Activated CD4-positive, alpha-beta T cell treated with anti-CD3 and anti-CD28 coated beads for 1 hour (primary cell): ENCODE data around the gene GPRIN2.
A peak's percentile ranks its signal among the peaks of the same experiment; 100 is the strongest.
"Not testable (repeated sequence)": the region's sequence is repeated elsewhere in the genome, so short reads cannot be mapped to it uniquely, and the experiment has no call there.

Experiments
- DNase-seq: peaks from one replicate; pipeline ENCODE4 v3.0.0-alpha.2; 2020

The GPRIN2 gene

DNA sequence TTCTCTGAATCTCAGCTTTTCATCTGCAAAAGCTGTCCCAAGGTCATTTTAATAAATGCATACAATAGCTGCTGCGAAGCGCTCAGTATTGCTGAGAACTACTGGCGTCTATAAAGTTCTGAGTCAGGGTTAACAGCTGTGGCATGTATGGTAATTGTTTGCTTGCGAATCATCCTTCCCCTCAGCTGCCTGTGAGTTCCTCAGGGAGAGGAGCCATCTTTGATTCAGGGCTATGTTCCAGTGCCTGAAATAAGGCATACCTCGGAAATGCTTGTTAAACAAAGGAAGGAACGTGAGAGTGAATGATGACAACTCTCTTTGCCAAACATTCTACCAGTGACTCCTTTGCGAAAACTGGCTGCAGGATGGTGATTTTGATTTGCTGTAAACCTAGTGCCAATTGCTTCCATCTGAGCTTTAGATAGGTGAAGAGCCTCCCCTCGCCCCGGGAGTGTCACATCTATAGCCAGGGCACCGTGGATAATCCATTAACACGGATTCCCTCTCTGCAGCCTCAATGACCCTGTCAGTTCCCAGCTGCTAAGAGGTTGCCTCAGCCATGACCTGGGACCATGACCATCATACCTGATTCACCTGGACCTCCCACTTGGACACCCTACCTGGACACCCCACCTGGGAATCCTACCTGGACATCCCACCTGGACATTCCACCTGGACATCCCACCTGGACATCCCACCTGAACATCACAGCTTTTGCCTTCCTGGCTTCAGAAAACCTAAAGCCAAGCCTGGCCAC is 39.6 kb downstream of the GPRIN2 start:
- peak; percentile 6 for DNase-seq

DNA sequence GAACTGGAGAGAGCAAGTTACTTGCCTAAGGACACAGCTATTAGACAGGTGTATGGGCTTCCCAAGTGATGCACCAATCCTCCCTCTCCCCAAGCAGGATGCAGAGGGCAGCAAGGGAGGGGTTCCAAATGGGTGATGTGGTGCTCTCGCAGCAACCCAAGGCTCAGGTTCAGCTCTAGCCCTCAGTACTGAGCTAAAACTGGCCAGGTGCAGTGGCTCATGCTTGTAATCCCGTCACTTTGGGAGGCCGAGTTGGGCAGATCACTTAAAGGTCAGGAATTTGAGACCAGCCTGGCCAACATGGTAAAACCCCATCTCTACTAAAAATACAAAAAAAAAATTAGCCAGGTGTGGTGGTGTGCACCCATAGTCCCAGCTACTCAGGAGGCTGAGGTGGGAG is 40.7 kb downstream of the GPRIN2 start:
- no peak for DNase-seq

DNA sequence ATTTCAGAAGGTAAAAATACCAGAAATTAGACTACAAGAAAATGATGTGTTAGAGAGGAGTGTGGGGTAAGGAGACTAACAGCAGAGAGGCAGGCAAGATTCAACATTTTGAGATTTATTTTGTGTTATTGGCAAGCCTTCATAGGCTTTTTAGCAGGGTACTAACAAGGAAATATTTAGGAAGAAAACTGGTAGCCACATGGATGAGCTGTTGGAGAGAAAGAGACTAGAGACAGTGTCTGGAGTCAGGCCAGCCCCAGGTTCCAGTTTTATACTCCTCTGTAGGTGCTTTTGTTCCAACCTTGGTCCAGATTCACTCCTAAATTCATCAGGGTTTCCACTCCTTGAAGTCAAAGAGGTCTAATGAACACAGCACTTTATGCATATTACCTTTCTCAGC is 41.1 kb downstream of the GPRIN2 start:
- no peak for DNase-seq

DNA sequence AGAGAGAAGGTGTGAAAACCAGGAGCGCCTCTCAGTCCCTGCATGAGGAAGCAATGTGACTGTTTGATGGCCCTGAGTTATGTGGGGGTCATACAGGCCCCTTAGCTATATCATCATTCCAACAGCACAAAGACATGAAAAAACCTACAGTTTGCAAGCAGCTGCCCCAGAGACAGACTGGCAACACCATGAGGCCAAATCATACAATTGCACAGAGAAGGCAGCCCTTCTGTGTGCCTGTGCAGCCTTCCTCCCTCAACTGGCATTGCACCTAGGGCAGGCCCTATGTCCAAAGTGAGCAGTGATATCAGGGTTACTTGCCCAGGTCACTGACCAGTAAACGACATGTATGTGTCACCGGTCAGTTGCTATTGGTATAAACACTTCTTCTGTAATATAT is 41.6 kb downstream of the GPRIN2 start:
- no peak for DNase-seq

DNA sequence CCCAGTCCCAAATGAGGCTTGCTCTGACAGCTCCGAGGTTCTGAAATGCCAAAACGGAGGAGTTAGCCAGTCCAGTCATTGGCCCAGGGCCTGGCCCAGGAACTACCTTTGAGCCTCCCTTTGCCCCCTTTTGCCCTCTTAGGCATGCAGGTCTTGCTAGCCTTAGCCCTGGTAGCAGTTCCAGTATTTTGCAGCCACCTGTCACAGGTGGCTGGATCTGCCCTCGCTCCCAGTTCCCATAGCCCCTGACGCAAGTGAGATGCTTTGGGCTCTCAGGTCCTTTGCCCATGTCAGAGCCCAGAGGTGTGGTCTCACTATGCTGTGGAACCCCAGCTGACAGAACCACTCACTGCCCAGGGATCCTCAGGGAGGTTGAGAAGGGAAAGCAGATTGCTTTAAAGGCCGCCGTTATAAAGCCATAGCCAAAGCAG is 42.0 kb downstream of the GPRIN2 start:
- no peak for DNase-seq

DNA sequence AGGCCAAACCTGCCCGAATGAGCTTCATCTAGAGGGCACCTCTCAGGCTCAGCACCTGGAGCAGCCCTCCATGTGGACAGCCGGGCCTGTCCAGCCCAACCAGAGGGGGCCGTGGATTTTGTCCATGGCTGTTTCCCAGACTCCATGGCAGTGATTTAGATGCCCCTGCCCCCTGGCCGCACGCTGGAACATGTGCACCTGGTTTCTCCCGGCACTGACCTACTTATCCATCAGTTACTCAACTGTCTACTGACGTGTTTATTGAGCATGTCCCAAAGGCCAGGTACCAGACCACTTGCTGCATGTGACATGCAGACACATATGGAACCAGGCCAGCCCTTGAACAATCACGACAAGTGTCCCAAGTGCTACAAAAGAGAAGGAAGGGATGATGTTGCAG is 43.1 kb downstream of the GPRIN2 start:
- not testable (repeated sequence) for DNase-seq

DNA sequence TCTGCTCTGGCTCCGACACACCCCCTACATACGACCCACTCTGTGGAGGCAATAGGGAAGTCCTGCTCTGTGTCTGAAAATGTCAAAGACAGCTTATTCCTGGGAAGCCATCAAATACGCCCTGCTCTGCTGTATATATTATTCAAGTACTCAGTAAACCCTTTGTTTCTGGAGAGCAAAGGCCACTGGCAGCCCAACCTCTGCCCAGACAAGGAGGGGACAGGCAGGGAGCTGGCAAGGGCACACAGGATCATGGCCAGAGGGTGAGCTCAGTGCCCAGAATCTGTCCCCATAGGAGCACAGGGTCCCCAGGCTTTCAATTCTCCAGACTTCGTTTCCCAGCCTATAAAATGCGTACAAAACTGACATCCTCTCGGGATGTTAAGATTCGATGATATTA is 43.7 kb downstream of the GPRIN2 start:
- DNase-seq = not testable (repeated sequence)

DNA sequence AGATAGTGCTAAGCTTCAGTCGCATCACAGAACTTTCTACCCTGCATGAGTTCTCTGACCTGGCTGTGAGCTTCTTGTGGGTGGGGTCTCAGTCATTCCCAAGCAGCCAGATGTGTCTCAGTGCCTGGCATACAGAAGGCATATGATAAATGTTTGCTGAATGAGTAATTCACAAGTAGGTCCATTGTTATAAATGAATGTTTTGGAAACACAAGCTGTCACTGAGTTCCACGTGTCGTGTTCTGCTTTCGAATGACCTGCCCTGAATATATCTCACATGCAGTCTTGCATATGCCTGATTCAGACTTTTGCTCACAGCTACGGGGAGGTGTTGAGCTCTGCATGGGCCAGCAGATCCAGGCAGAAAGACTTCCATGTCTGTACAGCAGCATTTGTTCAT is 44.5 kb downstream of the GPRIN2 start:
- DNase-seq = not testable (repeated sequence)
